Measurements from ENCODE around the gene ROR1. TPM values are rescaled to one million over a fixed set of nuclear protein-coding genes. Genes with fewer than 3 reads are reported as not detected.

The ROR1 gene
- total and polyA plus RNA-seq, 9 of the 15 experiments (the other 6 are each of a cell fraction or from before 2014, with no cell fraction given) = 0.02 TPM; not detected in 8

DNA sequence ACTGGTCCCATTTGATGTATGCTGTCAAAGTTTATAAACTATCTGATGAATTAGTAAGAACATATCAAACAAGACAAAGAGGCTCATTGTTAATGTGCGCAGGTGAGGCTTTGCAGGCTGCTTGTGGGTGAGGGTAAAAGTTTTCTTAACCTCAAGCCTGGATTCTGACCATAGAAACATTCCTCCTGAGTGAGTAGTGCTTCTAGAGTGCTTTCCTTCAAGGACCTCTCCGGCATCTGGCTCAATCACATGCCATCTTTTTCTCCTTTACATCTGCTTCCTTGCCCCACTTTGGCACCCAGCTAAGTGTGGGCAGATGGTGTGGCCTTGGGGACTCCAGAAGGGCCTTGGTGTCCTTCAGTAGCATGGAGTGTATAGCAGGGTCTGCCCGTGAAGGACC lies 104.0 kb downstream of the ROR1 start:
- TF ChIP-seq TCF3 (CRISPR knock-in tag; IDR thresholded peaks at IDR 0.05) = no peak
- TF ChIP-seq, protein P1, sequence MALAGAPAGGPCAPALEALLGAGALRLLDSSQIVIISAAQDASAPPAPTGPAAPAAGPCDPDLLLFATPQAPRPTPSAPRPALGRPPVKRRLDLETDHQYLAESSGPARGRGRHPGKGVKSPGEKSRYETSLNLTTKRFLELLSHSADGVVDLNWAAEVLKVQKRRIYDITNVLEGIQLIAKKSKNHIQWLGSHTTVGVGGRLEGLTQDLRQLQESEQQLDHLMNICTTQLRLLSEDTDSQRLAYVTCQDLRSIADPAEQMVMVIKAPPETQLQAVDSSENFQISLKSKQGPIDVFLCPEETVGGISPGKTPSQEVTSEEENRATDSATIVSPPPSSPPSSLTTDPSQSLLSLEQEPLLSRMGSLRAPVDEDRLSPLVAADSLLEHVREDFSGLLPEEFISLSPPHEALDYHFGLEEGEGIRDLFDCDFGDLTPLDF (CRISPR knock-in tag; IDR thresholded peaks at IDR 0.05) = no peak
- TF ChIP-seq HDAC3 (IDR thresholded peaks at IDR 0.05; ENCODE audit: borderline replicate concordance, partially characterized antibody) = no peak
- no peak for TF ChIP-seq GABPB2 (CRISPR knock-in tag; conservative IDR thresholded peaks at IDR 0.05)
- TF ChIP-seq ARID1B (IDR thresholded peaks at IDR 0.05) = no peak
- TF ChIP-seq PHB (CRISPR knock-in tag; IDR thresholded peaks at IDR 0.05) = no peak
- no peak for TF ChIP-seq KDM1A (IDR thresholded peaks at IDR 0.05)
- no peak for TF ChIP-seq MAZ (CRISPR knock-in tag; conservative IDR thresholded peaks at IDR 0.05 in 1 of 2, IDR thresholded peaks at IDR 0.05 in 1 of 2)
- no peak for TF ChIP-seq SREBF2 (CRISPR knock-in tag; IDR thresholded peaks at IDR 0.05)
- TF ChIP-seq, protein P2, sequence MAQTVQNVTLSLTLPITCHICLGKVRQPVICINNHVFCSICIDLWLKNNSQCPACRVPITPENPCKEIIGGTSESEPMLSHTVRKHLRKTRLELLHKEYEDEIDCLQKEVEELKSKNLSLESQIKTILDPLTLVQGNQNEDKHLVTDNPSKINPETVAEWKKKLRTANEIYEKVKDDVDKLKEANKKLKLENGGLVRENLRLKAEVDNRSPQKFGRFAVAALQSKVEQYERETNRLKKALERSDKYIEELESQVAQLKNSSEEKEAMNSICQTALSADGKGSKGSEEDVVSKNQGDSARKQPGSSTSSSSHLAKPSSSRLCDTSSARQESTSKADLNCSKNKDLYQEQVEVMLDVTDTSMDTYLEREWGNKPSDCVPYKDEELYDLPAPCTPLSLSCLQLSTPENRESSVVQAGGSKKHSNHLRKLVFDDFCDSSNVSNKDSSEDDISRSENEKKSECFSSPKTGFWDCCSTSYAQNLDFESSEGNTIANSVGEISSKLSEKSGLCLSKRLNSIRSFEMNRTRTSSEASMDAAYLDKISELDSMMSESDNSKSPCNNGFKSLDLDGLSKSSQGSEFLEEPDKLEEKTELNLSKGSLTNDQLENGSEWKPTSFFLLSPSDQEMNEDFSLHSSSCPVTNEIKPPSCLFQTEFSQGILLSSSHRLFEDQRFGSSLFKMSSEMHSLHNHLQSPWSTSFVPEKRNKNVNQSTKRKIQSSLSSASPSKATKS (CRISPR knock-in tag; IDR thresholded peaks at IDR 0.05) = no peak
- TF ChIP-seq BHLHE40 (IDR thresholded peaks at IDR 0.05; ENCODE audit: low read length) = no peak
- no peak for TF ChIP-seq HNRNPH1 (optimal IDR thresholded peaks at IDR 0.05; ENCODE audit: low read depth, low read length)
- no peak for TF ChIP-seq BRCA1 (IDR thresholded peaks at IDR 0.05)
- TF ChIP-seq BRCA1 (CRISPR knock-in tag; IDR thresholded peaks at IDR 0.05) = no peak
- TF ChIP-seq NRF1 (conservative IDR thresholded peaks at IDR 0.05 in 1 of 2, IDR thresholded peaks at IDR 0.05 in 1 of 2) = no peak
- Histone ChIP-seq H4K20me1 (replicated peaks; ENCODE audit: control insufficient read depth, insufficient read depth, low read length) (no peaks in the 10 kb centered on the region), H3K9ac (ENCODE audit: insufficient read depth in 1 of 2, low read depth in 2 of 2, low read length in 2 of 2) (no peak overlapping the region), H3K79me2 (ENCODE audit: control insufficient read depth, insufficient read depth, low read length) (no peaks in the 10 kb centered on the region), H3K9me1 (ENCODE audit: control insufficient read depth, insufficient read depth, low read length) (no peaks in the 10 kb centered on the region), H3K36me3 (ENCODE audit: control insufficient read depth, insufficient read depth, low read length) (no peaks in the 10 kb centered on the region), H3K4me1 (replicated peaks in 1 of 2; ENCODE audit: control insufficient read depth in 2 of 2, insufficient read depth in 2 of 2, low read length in 2 of 2) (no peaks in the 10 kb centered on the region), H3K9me3 (replicated peaks; ENCODE audit: control insufficient read depth, insufficient read depth, low read depth, low read length) (no peaks in the 10 kb centered on the region), H3K27ac (ENCODE audit: extremely low read depth, low read depth, low read length) (no peak overlapping the region), H3K4me2 (ENCODE audit: insufficient read depth, low read length) (no peak overlapping the region), H3K4me3 (no peak overlapping the region), H3K27me3 (ENCODE audit: control insufficient read depth in 2 of 2, insufficient read depth in 2 of 2, low read length in 2 of 2) (no peaks in the 10 kb centered on the region), H2AFZ (ENCODE audit: low read depth, low read length) (no peak overlapping the region)
- CTCF ChIA-PET (ENCODE audit: low intra/inter-chr PET ratio) = no interaction called here
- 9% methylated on average over 3 of the region's 3 CpGs for WGBS (ENCODE audit: insufficient coverage, low coverage, missing lambda C conversion rate)
- FAIRE-seq (no peak), ATAC-seq (no peak), DNase-seq (ENCODE audit: extremely low read depth in 1 of 4, low spot score in 3 of 4) (no peak)
- no TSS peak for BruUV-seq (replicated peaks)
- POLR2A ChIA-PET = no interaction called here
- intact Hi-C loops (cut with micrococcal nuclease) (no loop called here), in situ Hi-C loops (cut with MboI) (no loop called here)
